Activated CD4-positive, alpha-beta T cell treated with anti-CD3 and anti-CD28 coated beads, Interleukin-2, amount 10 ng/mL, durations not matched to agents 7 days and 5 days (primary cell): Measurements from ENCODE around the gene RFT1. TPM values are rescaled to one million over a fixed set of nuclear protein-coding genes. Genes with fewer than 3 reads are reported as not detected.
A peak's percentile ranks its signal among the peaks of the same experiment; 100 is the strongest.

Experiments used
- CTCF ChIA-PET: fragments of 350-600 bp; sonication (Branson Sonifier 250); formaldehyde crosslinking; loops from one replicate; lab custom pipeline; 2021; ENCODE audit warnings: antibody characterized with exemption; lab: Charles Lee
- POLR2A ChIA-PET: fragments of 350-600 bp; sonication (Branson Sonifier 250); formaldehyde crosslinking; loops from one replicate; lab custom pipeline; 2021; ENCODE audit warnings: antibody characterized with exemption; lab: Charles Lee
- DNase-seq: peaks from one replicate; pipeline ENCODE4 v3.0.0-alpha.2; 2020
- H3K27ac Mint-ChIP-seq: one replicate; pipeline ENCODE4 v1.8.0; 2021; ENCODE audit warnings: mild to moderate bottlenecking, moderate library complexity, mixed read lengths
- H3K27me3 Mint-ChIP-seq: one replicate; pipeline ENCODE4 v1.8.0; 2021; ENCODE audit warnings: mixed read lengths
- H3K36me3 Mint-ChIP-seq: one replicate; pipeline ENCODE4 v1.8.0; 2021; ENCODE audit warnings: low read depth, mixed read lengths
- H3K4me1 Mint-ChIP-seq: one replicate; pipeline ENCODE4 v1.8.0; 2021; ENCODE audit warnings: mixed read lengths
- H3K4me3 Mint-ChIP-seq: one replicate; pipeline ENCODE4 v1.8.0; 2021; ENCODE audit warnings: mild to moderate bottlenecking, moderate library complexity, mixed read lengths
- H3K9me3 Mint-ChIP-seq: one replicate; pipeline ENCODE4 v1.8.0; 2021; ENCODE audit warnings: mixed read lengths
- total RNA-seq, 2 experiments: library from RNA; stranded (reverse); gene quantifications; one replicate each; pipeline ENCODE4 v1.2.3, GENCODE V29; 2021

Gene RFT1
- 10 to 100 TPM; 33.3 to 34.1 TPM for total RNA-seq

GRCh38 chr3:53130179-53131061 is at the start of gene RFT1:
Gene RFT1 (minus strand): TSS chr3:53130435. CDS start chr3:53130400, 35 bp downstream.
- POLR2A ChIA-PET, result no interaction called here
- H3K36me3 Mint-ChIP-seq, result peaks cover 10% of the 10 kb centered on the region
- peak within 1 kb of the TSS; percentile 85 for H3K4me3 Mint-ChIP-seq
- H3K27ac Mint-ChIP-seq, result peak within 1 kb of the TSS; percentile 95
- H3K4me1 Mint-ChIP-seq, result peaks cover 32% of the 10 kb centered on the region
- no peaks in the 10 kb centered on the region for H3K27me3 Mint-ChIP-seq
- DNase-seq, result peak; percentile 99
- H3K9me3 Mint-ChIP-seq, result no peaks in the 10 kb centered on the region
- CTCF ChIA-PET, result interaction anchor here (1.7 kb wide), 1 partner anchor 10 kb away, joined by 7 read pairs; no protein-coding TSS in a partner anchor

- Mint-ChIP-seq H3K27ac (no peak overlapping the region), H3K4me1 (no peaks in the 10 kb centered on the region), H3K4me3 (no peak overlapping the region), H3K36me3 (peaks cover under 1% of the 10 kb centered on the region), H3K9me3 (no peaks in the 10 kb centered on the region), H3K27me3 (no peaks in the 10 kb centered on the region)
- CTCF ChIA-PET, result no interaction called here
- DNase-seq, result no peak
- POLR2A ChIA-PET, result no interaction called here
Measured at GRCh38 chr3:53179580-53179979, 49.3 kb upstream of the RFT1 start.

DNA sequence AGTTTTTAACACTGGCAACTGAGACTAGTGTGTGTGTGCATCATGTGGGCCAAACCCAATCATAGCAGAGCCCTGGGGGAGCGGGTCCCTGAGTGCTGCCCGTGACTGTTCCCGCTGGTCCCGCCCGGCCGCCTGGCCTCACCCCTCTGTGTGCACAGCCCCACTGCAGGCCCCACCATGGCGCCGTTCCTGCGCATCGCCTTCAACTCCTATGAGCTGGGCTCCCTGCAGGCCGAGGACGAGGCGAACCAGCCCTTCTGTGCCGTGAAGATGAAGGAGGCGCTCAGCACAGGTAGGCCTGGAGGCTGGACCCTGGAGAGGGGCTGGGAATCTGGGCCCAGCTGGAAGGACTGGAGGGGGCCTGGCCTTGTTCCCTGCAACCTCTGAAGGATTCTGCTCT is 48.0 kb upstream of the RFT1 start:
- no peaks in the 10 kb centered on the region for H3K4me1 Mint-ChIP-seq
- H3K4me3 Mint-ChIP-seq, result no peak overlapping the region
- no peaks in the 10 kb centered on the region for H3K9me3 Mint-ChIP-seq
- H3K27me3 Mint-ChIP-seq, result no peaks in the 10 kb centered on the region
- no peak for DNase-seq
- CTCF ChIA-PET, result no interaction called here
- no peaks in the 10 kb centered on the region for H3K36me3 Mint-ChIP-seq
- H3K27ac Mint-ChIP-seq, result no peak overlapping the region
- POLR2A ChIA-PET, result no interaction called here

DNA sequence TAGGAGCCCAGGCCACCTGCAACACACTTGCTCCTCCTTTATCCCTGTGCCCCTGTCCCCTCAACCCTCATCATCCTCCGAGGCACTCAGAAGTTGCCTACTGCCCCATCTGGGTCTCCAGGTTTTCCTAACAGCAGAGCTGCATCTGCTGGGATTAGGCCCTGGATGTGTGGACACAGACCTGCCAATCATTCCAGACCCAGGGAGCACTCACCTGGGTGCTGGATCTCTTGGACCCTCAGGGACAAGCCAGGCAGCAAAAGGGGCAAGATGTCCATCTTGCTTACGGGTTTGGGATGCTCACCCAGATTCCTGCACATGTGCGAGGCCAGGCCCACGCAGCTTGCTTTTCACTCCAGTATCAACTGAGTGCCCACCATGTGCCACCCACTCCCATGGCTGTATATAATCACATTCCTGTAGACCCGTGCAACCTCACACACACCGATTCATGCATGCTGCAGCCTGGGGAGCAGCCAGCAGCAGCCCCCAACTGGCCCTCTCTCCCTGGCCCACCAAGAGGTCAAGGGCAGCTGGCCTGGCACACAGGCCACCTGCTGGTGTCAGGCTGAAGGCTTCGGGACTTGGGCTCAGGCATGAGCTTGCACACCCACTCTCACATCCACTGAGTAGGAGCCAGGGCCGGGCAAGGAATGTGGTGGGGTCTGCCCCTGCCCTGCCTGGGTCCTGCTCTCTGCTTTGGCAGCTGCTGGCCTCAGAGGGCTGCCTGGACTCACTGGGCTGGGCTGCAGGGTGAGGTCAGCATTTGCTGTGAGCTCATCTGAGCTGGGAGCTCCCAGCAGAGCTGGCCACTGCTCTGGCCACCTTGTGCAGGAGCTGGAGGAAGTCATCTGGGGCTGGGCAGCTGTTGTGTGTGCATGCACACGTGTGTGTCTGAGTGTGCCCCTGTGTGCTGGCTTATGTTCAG is 45.6 kb upstream of the RFT1 start:
- H3K27me3 Mint-ChIP-seq, result no peaks in the 10 kb centered on the region
- H3K27ac Mint-ChIP-seq, result no peak overlapping the region
- H3K4me1 Mint-ChIP-seq, result peaks cover 8% of the 10 kb centered on the region
- H3K36me3 Mint-ChIP-seq, result no peaks in the 10 kb centered on the region
- H3K9me3 Mint-ChIP-seq, result no peaks in the 10 kb centered on the region
- no peak for DNase-seq
- CTCF ChIA-PET, result interaction anchor here (0.9 to 1.0 kb wide), 2 partner anchors 15 to 20 kb away, joined by 3 to 4 read pairs; no protein-coding TSS in a partner anchor
- no peak overlapping the region for H3K4me3 Mint-ChIP-seq
- POLR2A ChIA-PET, result no interaction called here

DNA sequence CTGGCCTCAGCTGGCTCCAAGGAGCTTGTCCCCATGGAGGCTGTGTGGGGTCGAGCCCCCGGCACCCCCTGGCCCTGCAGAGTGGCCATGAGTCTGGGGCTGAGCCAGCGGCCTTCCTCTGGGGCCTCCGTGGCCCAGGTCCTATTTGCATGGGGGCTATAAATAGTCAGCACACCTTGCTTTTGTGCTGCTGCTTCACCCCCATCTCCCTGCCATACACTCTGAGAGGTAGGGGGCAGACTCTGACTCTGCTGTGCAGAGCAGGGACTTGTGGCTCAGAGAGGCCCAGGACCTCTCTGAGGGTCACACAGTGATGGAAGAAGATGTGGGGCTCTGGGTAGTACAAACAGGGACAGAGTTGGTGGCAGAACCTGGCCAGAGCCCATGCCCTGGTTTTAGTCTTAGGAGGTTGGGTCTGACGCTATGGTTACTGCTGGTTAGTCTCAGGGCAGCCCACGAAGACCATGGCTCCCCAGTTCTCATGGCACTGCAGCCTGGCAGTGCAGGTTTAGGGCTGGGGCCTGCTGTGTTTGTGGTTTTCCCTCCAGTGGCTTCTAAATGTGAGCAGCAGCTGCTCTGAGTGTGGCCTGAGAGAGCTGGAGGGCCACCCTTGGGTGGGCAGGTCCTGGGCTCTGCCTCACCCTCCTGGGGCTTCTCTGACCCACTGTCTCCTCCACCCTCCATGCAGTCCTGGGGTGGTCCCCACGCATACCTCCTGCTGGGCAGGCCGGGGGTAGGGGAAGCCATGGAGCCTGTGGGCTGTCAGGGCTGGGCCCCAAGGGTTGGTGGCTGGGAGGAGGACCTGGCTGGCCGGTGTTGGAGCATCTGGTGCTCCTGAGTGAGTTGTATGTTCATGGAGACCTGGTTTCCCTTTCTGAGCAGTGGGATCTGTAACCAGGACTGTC is 44.4 kb upstream of the RFT1 start:
- Mint-ChIP-seq H3K27ac (no peak overlapping the region), H3K4me1 (peaks cover 20% of the 10 kb centered on the region), H3K9me3 (no peaks in the 10 kb centered on the region), H3K36me3 (no peaks in the 10 kb centered on the region), H3K27me3 (no peaks in the 10 kb centered on the region), H3K4me3 (no peak overlapping the region)
- DNase-seq, result no peak
- ChIA-PET CTCF (interaction anchor here (1.2 kb wide), 1 partner anchor 64 kb away, joined by 3 read pairs; no protein-coding TSS in a partner anchor), POLR2A (no interaction called here)

DNA sequence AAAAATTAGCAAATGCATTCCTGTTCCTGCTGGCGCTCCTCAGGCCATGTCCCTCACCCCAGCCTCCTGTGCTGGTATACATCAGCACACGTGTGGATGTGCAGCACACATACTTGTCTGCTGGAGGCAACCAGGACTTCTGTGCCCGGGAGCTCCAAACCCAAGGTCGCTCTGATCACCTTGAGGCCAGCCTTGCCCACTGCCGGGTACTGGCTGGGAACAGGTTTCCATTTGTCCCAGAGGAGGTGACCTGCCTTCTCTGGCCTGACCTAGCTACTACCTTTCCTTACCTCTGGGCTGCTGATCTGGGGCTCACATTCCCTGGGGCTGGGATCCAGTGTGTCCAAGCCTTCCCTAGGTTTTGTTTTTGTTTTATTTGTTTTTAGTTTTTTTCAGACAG is 42.9 kb upstream of the RFT1 start:
- H3K4me3 Mint-ChIP-seq, result no peak overlapping the region
- POLR2A ChIA-PET, result no interaction called here
- no peaks in the 10 kb centered on the region for H3K9me3 Mint-ChIP-seq
- no peak overlapping the region for H3K27ac Mint-ChIP-seq
- CTCF ChIA-PET, result interaction anchor here (0.6 to 2.1 kb wide), 3 partner anchors 13 to 958 kb away, joined by 3 to 5 read pairs (median 4); no protein-coding TSS in a partner anchor
- no peaks in the 10 kb centered on the region for H3K27me3 Mint-ChIP-seq
- no peaks in the 10 kb centered on the region for H3K36me3 Mint-ChIP-seq
- peaks cover 34% of the 10 kb centered on the region for H3K4me1 Mint-ChIP-seq
- DNase-seq, result no peak

- CTCF ChIA-PET, result interaction anchor here (2.1 kb wide), 1 partner anchor 23 kb away, joined by 5 read pairs; no protein-coding TSS in a partner anchor
- no peak overlapping the region for H3K4me3 Mint-ChIP-seq
- POLR2A ChIA-PET, result no interaction called here
- no peak for DNase-seq
- H3K4me1 Mint-ChIP-seq, result peaks cover 35% of the 10 kb centered on the region
- H3K9me3 Mint-ChIP-seq, result no peaks in the 10 kb centered on the region
- no peaks in the 10 kb centered on the region for H3K27me3 Mint-ChIP-seq
- H3K27ac Mint-ChIP-seq, result no peak overlapping the region
- no peaks in the 10 kb centered on the region for H3K36me3 Mint-ChIP-seq
Measured at GRCh38 chr3:53171827-53172505, 41.7 kb upstream of the RFT1 start.

- no peak overlapping the region for H3K4me3 Mint-ChIP-seq
- no peak overlapping the region for H3K27ac Mint-ChIP-seq
- CTCF ChIA-PET, result interaction anchor here (0.5 to 3.5 kb wide), 2 partner anchors 25 to 77 kb away, joined by 4 to 14 read pairs; no protein-coding TSS in a partner anchor
- H3K36me3 Mint-ChIP-seq, result no peaks in the 10 kb centered on the region
- DNase-seq, result no peak
- peaks cover 40% of the 10 kb centered on the region for H3K4me1 Mint-ChIP-seq
- no peaks in the 10 kb centered on the region for H3K27me3 Mint-ChIP-seq
- H3K9me3 Mint-ChIP-seq, result no peaks in the 10 kb centered on the region
- POLR2A ChIA-PET, result no interaction called here
Measured at GRCh38 chr3:53171064-53171418, 40.8 kb upstream of the RFT1 start.

GRCh38 chr3:53170325-53171063 is 40.3 kb upstream of the RFT1 start:
- DNase-seq, result peak; percentile 41
- POLR2A ChIA-PET, result interaction anchor here (1.0 kb wide), 1 partner anchor 60 kb away, joined by 3 read pairs; no protein-coding TSS in a partner anchor
- H3K4me1 Mint-ChIP-seq, result peaks cover 40% of the 10 kb centered on the region
- H3K4me3 Mint-ChIP-seq, result no peak overlapping the region
- no peaks in the 10 kb centered on the region for H3K36me3 Mint-ChIP-seq
- H3K27me3 Mint-ChIP-seq, result no peaks in the 10 kb centered on the region
- no peak overlapping the region for H3K27ac Mint-ChIP-seq
- CTCF ChIA-PET, result interaction anchor here (0.7 to 3.5 kb wide), 6 partner anchors 15 to 85 kb away, joined by 3 to 14 read pairs (median 4); partner anchors contain the start of gene TKT
- H3K9me3 Mint-ChIP-seq, result no peaks in the 10 kb centered on the region

DNA sequence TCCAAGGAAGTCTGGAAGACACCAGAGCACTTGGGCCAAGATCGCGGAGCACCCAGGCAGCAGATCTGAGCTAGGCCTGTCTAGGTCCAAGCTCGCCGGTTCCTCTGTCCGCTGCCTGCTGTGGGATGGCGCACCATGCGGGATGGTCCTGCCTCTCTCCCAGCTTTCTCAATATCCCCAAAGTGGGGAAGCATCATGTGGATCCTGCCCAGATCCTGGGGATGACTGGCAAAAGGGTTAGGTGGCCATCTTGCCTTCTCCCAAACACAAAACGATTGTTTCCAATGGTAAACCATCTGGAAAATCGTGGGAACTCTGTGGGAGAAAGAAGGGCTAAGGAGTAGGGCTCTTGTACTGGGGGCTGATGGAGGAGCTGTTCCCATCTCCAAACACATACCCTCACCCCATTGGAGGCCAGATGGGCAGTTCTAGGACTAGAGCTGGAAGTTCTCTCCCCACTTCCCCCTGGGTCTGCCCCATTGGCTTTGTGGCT is 39.6 kb upstream of the RFT1 start:
- Mint-ChIP-seq H3K36me3 (no peaks in the 10 kb centered on the region), H3K4me3 (no peak overlapping the region), H3K27ac (no peak overlapping the region), H3K9me3 (no peaks in the 10 kb centered on the region), H3K27me3 (no peaks in the 10 kb centered on the region), H3K4me1 (peaks cover 40% of the 10 kb centered on the region)
- no peak for DNase-seq
- CTCF ChIA-PET, result interaction anchor here (0.7 to 3.5 kb wide), 6 partner anchors 14 to 86 kb away, joined by 3 to 14 read pairs (median 4); partner anchors contain the start of gene TKT
- POLR2A ChIA-PET, result interaction anchor here (1.0 kb wide), 1 partner anchor 60 kb away, joined by 3 read pairs; no protein-coding TSS in a partner anchor
